ENCODE measurements around the gene ATOH8. TPM values are rescaled to one million over a fixed set of nuclear protein-coding genes. Genes with fewer than 3 reads are reported as not detected.

The ATOH8 gene
- total RNA-seq, 4 donors from 2014 or later = 82.8 to 260 (median 167) TPM

GRCh38 chr2:85753035-85753524 is 711 bp upstream of the ATOH8 start:
- intact Hi-C loops (cut with DNase I) = no loop called here
- TF ChIP-seq CTCF (IDR thresholded peaks at IDR 0.05) (no peak), POLR2A (IDR thresholded peaks at IDR 0.05) (peak in 1 of 2 donors; percentile 62)

GRCh38 chr2:85754313-85755095 is 713 bp downstream of the ATOH8 start:
- peak overlapping the region; percentile 97 to 99 (median 99) for H3K27ac ChIP-seq
- 0 to 1% methylated on average over 14 to 35 of the region's 93 CpGs for WGBS, 2 donors
- H3K9me3 ChIP-seq = no peaks in the 10 kb centered on the region
- H3K36me3 ChIP-seq = peaks cover 4 to 40% of the 10 kb centered on the region in 2 donors
- peaks cover 42 to 56% of the 10 kb centered on the region in 2 donors for H3K4me1 ChIP-seq
- TF ChIP-seq POLR2A (IDR thresholded peaks at IDR 0.05) = peak in 1 of 2 donors; percentile 42
- peak in 2 of 6 experiments; percentile 22 to 39 for TF ChIP-seq CTCF (IDR thresholded peaks at IDR 0.05)
- intact Hi-C loops (cut with DNase I) = no loop called here
- H3K4me3 ChIP-seq (replicated peaks in 1 of 3) = peak overlapping the region; percentile 76 to 96 (median 82)
- DNase-seq = peak; percentile 63 to 73
- no peaks in the 10 kb centered on the region for H3K27me3 ChIP-seq

More at GRCh38 chr2:85753035-85753524, 711 bp upstream of the ATOH8 start:
- Histone ChIP-seq H3K27ac (peak overlapping the region; percentile 97 to 99 (median 99)), H3K27me3 (no peaks in the 10 kb centered on the region), H3K4me1 (peaks cover 28 to 55% of the 10 kb centered on the region in 2 donors), H3K36me3 (peaks cover 0 to 28% of the 10 kb centered on the region in 2 donors), H3K4me3 (replicated peaks in 1 of 3) (peak overlapping the region; percentile 76 to 96 (median 82)), H3K9me3 (no peaks in the 10 kb centered on the region)
- WGBS, 2 donors = 8 to 17% methylated on average over 21 to 23 of the region's 29 CpGs
- peak; percentile 50 to 58 for DNase-seq

DNA sequence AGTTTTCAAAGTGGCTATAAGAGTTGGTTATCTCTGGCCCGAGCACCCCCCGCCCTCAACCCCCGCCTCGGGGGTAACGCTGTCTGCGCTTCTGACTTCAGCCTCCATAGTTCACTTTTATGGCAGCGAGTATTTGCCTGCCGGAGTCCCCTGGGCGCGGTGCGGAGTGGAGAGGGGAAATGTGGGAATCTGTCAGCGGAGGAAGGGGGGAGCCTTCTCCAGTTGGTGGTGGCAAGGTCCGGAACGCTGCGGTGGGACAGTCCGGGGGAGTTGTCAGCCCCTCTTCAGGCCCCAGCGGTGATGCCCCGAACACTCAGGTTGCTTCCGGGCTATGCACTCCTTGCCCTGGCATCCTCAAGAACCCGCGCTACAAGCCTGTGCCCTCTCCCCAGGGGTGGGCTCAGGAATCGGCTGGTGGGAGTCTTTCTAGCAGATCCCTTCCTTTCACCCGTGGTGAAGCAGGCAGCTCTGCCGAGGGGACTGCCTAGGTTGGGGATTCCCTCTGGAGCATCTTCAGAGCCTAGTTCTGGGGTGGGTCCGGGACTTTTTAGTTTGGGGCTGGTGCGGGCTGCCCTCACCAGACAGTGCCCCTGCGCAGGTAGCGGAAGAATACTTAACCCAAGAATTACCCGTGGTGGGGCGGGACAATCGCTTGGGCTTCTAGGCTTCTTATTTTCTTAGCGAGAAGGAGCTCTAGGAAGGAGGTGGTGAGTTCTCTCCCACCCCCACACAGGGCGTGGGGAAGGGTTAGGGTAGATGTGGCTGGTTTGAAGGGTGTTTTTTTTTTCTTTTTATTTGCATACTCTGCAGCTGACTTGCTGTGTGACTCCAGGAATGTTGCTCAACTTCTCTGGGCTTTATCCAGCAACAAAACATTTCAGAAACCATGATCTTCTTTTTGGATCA is 1.6 kb downstream of the ATOH8 start:
- Histone ChIP-seq H3K9me3 (no peaks in the 10 kb centered on the region), H3K27me3 (no peaks in the 10 kb centered on the region), H3K36me3 (peaks cover 4 to 42% of the 10 kb centered on the region in 2 donors), H3K4me1 (peaks cover 51 to 61% of the 10 kb centered on the region in 2 donors), H3K27ac (peak overlapping the region; percentile 97 to 99 (median 99)), H3K4me3 (replicated peaks in 1 of 3) (peak overlapping the region; percentile 76 to 96 (median 82))
- intact Hi-C loops (cut with DNase I) = no loop called here
- peak in 1 of 2 donors; percentile 43 for TF ChIP-seq POLR2A (IDR thresholded peaks at IDR 0.05)
- TF ChIP-seq CTCF (IDR thresholded peaks at IDR 0.05) = no peak
- WGBS, 2 donors = 1 to 3% methylated on average over 20 to 21 of the region's 33 CpGs
- peak; percentile 56 to 58 for DNase-seq

DNA sequence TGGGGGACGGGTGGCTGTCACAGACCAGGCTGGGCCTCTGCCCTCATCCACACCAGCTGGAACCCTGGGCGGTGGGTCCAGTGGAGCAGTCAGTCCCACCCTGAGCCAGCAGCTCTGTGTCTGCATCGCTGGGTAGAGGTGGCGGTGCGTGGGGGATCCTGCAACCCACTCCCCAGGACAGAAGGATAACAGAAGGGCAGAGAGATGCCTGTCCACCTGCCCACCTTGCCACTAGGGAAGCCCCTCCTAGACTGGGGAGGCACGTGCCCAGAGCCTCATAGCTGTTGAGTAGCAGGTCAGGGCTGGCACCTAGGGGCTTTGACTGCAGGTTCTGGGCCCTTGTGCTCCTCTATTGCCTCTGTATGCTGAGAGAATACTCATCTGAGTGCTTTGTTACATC is 2.4 kb downstream of the ATOH8 start:
- no peak for TF ChIP-seq POLR2A (IDR thresholded peaks at IDR 0.05)
- no peak for TF ChIP-seq CTCF (IDR thresholded peaks at IDR 0.05)
- no peak for DNase-seq
- peaks cover 59 to 61% of the 10 kb centered on the region in 2 donors for H3K4me1 ChIP-seq
- peaks cover 4 to 42% of the 10 kb centered on the region in 2 donors for H3K36me3 ChIP-seq
- peak overlapping the region; percentile 97 to 99 (median 99) for H3K27ac ChIP-seq
- 40 to 63% methylated on average over 1 to 5 of the region's 6 CpGs for WGBS, 2 donors
- H3K9me3 ChIP-seq = no peaks in the 10 kb centered on the region
- H3K4me3 ChIP-seq (replicated peaks in 1 of 3) = peak overlapping the region in 2 of 3 donors; percentile 7 to 96
- intact Hi-C loops (cut with DNase I) = no loop called here
- no peaks in the 10 kb centered on the region for H3K27me3 ChIP-seq

Measured in thyroid gland (tissue), 4 donors.